GM18951 (cell line): ENCODE measurements around the gene ARMH3.

ENCODE experiments used
- POLR2A ChIP-seq: IDR thresholded peaks from 4 replicates; pipeline ENCODE4 v1.6.1; 2011; ENCODE audit warnings: mild to moderate bottlenecking; ENCODE audit not compliant: insufficient read length, insufficient read depth; ENCODE audit errors: extremely low read depth
- in situ Hi-C: fragments of 300-500 bp; cut with MboI; formaldehyde crosslinking; loops from one replicate; pipeline ENCODE4 v1.12.0; 2022; ENCODE audit warnings: low sequenced_read_pairs, mixed read lengths, inconsistent platforms; ENCODE audit not compliant: unreplicated experiment

ARMH3 gene

DNA sequence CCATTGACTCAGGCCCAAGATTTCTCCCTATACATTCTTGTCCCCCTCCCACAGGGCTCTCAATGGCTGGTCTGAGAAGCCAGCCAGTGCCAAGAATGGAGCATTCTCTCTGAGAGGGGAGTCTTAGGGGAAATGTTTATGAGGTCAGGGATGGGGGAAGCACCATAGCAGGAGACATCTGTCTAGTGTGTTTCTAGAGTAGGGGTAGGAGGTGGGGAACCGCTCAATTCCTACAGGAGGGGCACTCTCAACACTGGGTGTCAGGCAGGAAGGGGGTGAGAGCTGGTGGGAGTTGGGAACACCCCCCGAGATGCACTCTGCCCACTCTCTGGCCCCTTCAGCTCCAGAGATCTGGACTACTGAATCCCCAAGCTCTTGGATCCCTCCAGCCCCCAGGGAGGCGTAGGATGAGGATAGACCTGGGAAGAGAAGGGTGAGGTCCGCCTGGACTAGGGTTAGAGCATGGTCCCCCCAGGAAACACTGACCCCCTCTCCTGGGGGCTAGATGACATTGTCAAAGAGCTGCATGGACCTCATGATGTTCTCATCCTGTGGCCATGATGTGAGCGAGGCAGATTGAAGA lies 229.0 kb downstream of the ARMH3 start:
- in situ Hi-C loops, result no loop called here
- no peak for TF ChIP-seq POLR2A

DNA sequence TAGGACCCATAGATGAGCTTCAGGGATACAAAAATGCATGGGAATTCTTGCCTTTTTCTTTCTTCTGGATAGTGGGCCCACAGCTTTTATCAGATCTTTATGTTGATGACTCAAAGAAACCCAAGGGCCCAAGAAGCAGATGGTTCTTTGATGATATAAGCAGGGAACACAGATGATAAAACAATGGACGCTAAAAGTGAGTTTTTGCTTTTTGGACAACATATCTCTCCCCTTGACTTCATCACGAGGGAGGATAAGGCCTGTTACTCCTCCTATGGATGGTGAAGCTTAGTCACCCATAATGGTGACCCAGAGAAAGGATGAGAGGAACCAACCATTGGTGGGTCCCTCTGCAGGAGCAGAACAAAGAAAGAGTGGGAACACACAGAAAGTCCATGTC lies 231.2 kb downstream of the ARMH3 start:
- no peak for TF ChIP-seq POLR2A
- in situ Hi-C loops, result no loop called here

DNA sequence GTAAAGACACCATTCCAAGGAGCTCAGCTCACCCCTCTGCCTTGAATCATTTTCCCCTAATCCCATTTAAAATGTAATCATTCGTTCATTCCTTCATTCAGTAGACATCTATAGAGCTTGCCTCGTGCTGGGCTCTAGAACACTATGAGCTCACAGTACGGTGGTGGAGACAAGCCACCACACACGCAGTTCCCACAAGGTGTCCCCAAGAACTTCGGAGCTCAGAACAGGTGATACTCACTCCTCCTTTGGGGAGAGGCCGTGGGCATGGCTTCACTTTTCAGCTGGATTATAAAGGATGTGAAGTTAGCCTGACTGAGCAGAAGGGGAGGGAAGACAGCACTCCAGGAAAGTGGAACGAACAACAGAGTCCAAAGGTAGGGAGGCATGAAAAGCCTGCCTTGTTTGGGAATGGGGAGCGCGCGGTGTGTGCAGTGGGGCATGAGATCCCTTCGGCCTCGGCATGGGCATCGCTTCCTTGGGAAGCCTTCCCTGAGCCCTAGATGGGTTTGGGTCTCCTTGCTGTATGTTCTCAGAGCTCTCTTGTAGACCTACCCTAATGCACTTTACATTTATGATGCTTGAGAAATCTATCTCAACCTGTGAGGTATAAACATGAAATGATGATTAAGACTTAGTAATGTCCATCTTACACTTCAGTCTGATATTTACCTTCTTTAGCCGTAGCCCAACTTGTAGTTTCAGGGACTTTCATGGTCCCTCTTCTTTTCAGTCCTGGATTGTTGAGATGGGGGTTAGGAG lies 236.9 kb downstream of the ARMH3 start:
- in situ Hi-C loops, result no loop called here
- TF ChIP-seq POLR2A, result no peak

DNA sequence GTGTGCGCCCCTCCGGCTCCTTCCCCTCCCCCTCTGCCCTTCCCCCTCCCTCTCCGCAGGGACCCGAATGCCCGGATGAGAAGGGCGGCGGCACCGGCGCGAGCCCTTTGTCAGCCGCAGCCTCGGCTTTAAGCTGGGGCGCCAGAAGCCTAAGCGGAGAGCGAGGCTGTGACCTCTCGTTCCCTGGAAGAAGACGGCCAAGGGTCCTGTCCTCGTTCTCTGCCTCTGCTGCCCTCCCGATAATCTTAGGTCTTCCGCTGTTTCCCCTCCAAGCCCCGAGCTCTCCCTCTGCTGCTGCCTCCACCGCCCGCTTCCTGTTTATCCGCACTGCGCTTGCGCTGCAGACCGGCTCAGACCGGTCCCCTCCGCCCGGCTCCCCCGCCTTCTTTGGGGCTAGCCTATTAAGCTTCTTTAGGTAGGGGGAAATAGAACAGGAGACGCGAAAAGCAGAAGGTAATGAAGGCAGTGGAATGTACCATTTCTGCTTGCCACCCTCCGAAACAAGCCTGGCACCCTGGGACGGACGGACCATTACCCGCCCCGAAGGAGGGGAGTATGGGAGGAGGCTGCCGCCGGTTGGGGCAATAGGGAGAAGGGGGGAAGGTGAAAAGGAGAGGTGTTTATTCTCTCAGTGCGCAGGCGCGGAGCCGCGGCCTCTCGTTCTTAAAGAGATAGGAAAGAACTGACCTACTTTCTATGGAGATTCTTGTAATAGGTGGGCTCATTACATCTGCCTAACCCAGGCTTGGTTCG lies 237.7 kb downstream of the ARMH3 start, which contains the start of gene OGA:
OGA (minus strand) TSS at position 326 of the 753 bp plus-strand sequence. CDS start 422 bp downstream, outside the sequence.
- in situ Hi-C loops, result no loop called here

DNA sequence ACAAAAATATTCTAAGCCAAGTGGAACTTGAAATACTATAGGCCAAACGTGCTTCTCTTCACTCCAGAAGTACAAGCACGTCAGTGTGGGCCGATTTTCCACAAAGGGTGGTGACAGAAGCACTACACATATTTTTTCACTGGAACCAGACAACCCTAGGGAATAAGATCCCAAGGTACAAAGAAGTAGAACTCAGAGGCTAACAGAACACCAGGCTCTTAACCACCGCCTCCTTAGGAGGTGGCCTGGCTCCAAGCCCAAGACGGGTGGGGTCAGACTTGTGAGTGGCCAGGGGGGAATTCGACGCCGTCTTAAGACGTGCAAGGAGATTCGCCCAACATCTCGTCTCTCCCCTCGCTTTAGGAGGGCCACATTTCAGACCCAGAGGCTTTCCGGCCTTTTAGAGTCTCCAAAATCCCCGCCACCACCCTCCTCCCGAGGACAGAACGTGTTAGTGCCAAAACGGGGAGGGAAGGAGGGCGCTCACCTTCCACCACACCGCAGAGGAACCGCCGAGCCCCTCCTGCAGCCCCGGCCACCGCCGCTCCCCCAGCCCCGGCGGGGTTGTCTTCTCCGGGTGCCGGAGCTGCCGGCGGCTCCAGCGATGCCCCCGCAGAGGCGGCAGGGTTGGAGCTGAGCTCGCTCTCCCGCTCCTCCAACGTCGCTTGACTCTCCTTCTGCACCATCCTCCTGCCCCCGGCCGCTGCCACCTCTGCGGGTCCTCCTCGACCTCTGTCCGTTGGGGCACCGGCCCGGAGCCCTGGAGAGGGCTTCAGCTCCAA lies 238.4 kb downstream of the ARMH3 start:
- TF ChIP-seq POLR2A, result no peak
- in situ Hi-C loops, result no loop called here

More for the DNA sequence above, 237.7 kb downstream of the ARMH3 start, which contains the start of gene OGA:
- peak; percentile 94 for TF ChIP-seq POLR2A

DNA sequence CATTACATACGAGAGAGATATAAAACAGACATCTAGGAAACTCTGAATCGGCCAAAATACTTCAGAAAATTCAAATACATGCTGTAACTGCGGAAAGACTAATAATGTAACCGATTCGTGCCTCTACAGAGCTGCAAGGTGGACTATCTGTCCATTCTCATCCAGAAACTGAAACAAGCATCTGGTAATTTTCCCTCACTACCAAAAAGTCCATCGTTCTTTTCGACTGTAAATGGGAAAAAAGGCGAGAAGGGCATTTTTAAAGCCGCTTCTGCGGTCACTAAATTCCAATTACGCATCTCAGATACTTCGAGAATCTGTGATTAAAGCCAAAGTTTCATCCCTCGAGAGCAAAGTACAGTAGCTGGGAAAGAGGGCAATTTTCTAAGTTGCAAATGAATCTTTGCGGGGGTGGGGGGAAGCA lies 239.0 kb downstream of the ARMH3 start:
- in situ Hi-C loops, result no loop called here
- TF ChIP-seq POLR2A, result no peak

DNA sequence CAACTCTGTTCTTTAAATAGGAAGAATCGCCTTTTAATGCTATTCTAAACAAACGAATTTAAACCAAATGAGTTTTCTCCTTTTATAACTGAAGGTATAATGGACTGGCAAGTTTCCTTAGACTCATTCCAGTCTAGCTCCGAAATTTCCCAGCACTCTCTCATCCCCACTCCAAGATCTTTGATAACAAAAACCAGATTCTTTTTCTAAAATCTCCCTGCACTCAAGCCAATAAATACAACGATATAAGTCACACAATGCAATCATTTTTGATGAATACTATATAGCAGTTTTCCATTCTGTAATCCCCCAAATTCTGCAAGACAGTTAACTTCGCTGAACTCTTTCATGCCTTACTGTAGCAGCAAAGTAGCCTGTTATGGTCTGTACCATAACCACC lies 239.6 kb downstream of the ARMH3 start:
- in situ Hi-C loops, result no loop called here
- no peak for TF ChIP-seq POLR2A

DNA sequence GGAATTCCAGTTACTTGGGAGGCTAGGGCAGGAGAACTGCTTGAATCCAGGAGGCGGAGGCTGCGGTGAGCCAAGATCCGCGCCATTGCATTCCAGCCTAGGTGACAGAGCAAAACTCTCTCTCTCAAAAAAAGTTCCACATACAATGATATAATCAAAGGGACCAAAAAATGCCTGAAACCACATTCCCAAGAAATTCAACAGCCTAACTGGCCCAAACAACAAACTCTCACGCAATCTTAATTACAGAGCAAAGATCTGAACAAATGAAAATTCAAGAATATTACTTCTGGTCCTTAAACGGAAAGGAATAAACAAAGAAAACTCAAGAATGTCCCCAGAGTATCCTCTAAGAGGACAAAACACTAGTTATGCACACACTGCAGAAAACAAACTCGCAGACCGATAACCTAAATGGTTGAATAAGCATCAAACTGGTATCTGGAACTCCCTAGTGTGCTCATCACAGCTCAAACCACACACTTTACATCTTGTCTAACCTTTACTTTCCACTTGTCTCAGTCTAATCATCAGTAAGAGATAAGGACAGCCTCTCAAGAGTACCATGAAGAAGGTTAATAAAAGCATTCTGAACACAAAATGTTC lies 241.4 kb downstream of the ARMH3 start:
- in situ Hi-C loops, result no loop called here
- TF ChIP-seq POLR2A, result no peak

DNA sequence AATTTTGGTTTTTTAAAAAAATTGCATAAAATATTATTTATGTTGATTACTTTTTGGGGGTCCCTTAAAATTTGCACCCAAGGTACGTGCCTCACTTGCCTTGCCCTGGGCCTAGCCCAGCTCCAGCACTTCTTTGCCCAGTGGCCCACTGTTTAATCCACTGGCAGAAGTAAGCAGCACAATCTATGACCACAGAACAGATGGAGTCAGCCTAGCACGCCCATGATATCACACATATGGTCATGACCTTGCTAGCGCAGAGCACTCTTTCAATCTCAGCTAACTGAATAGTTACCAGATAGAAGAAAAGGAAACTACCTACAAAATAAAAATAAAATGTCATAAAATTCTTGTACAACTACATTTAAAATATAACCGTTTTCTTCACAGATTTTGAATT lies 243.4 kb downstream of the ARMH3 start:
- in situ Hi-C loops, result no loop called here
- TF ChIP-seq POLR2A, result no peak

DNA sequence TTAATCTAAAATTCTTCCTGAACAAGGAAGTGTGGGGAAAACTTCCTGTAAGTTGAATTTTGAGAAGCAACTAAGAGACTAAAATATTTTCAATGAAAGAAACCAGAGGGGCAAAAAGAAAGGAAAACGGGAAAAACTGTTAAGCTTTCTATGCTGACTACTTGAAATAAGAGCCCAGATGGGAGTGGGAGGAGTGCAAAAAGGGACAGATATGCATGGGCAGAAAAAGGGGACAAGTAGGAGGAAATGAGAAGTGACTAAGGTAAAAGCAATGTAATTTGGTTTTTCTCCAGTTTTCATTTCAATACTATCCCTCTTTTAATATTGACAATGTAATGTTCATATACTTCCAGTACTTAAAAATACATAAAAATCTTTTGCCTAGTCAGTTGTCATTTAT lies 248.8 kb downstream of the ARMH3 start:
- in situ Hi-C loops, result no loop called here
- TF ChIP-seq POLR2A, result no peak

DNA sequence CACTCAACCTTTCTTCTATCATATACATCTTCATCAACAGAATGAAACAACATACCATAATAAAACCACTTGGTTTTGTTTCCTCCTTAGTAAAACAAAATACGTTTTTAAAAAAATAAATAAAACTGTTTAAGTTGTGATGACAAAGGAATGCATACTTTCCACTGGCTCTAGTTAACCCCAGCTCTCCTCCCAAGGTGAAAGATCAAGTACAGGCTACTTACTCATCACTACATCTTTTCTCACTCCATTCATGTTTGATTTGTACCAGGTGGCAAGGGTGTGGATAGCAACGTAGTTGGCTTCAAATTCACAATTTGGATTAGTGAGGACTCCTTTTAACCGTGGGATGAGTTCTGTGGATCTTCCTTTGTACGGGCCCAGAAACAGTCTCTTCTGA lies 252.5 kb downstream of the ARMH3 start:
- in situ Hi-C loops, result no loop called here
- no peak for TF ChIP-seq POLR2A

DNA sequence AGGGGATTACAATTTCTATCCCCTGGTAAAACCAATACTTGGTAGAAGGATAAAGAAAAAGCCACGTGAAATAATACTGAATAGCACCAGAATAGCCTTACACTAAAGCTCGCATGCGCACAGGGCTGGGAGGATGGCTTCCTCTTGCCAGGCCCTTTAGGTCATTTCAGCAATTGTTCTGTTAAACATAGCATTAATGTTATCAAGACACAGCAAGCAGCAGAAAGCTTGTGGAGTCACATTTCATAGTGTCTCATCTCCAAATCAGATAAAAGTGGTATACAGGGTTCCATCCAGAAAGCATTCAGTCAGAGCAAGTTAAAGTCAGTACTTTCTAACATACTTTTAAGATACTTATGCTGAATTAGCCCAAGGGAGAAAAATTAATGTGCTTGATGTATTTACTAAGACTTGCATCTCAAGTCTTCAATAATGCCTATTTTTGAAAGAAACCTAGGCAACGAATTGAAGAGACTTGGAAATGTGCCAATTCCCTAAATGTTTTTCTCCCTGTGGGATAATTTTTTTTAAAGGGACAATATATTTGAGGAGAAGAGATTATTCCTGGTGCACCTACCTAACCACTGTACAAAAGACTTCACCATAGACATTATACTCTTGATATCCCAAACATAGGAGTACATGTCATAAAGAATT lies 258.4 kb downstream of the ARMH3 start:
- in situ Hi-C loops, result no loop called here
- TF ChIP-seq POLR2A, result no peak
